HG03457 (cell line): Measurements from ENCODE around the gene TXNRD2.

ENCODE experiments used
- ATAC-seq: cut with Tn5 transposase; IDR thresholded peaks from one replicate; pipeline ENCODE4 v1.9.1; 2021; ENCODE audit warnings: moderate number of reproducible peaks; ENCODE audit not compliant: unreplicated experiment

Gene TXNRD2

GRCh38 chr22:19967850-19968449, 26.3 kb upstream of the TXNRD2 start:
- ATAC-seq, result no peak

GRCh38 chr22:19966908-19967750, 25.5 kb upstream of the TXNRD2 start:
- no peak for ATAC-seq

GRCh38 chr22:19965771-19966709, 24.4 kb upstream of the TXNRD2 start:
- no peak for ATAC-seq

- no peak for ATAC-seq
Measured at GRCh38 chr22:19964701-19965386, 23.2 kb upstream of the TXNRD2 start.

GRCh38 chr22:19963863-19964642, 22.4 kb upstream of the TXNRD2 start:
- no peak for ATAC-seq

GRCh38 chr22:19962909-19963806, 21.5 kb upstream of the TXNRD2 start:
- ATAC-seq, result no peak

GRCh38 chr22:19962246-19962908, 20.8 kb upstream of the TXNRD2 start:
- ATAC-seq, result no peak

- no peak for ATAC-seq
Measured at GRCh38 chr22:19961868-19962245, 20.2 kb upstream of the TXNRD2 start.

- no peak for ATAC-seq
Measured at GRCh38 chr22:19961201-19961580, 19.6 kb upstream of the TXNRD2 start.

GRCh38 chr22:19960491-19961200, 19.0 kb upstream of the TXNRD2 start:
- ATAC-seq, result no peak

GRCh38 chr22:19959587-19960490, 18.2 kb upstream of the TXNRD2 start:
- ATAC-seq, result no peak

GRCh38 chr22:19959043-19959586, 17.5 kb upstream of the TXNRD2 start:
- ATAC-seq, result no peak

- no peak for ATAC-seq
Measured at GRCh38 chr22:19958083-19959042, 16.7 kb upstream of the TXNRD2 start.

- no peak for ATAC-seq
Measured at GRCh38 chr22:19957445-19957844, 15.8 kb upstream of the TXNRD2 start.
